Stimulated activated CD8-positive, alpha-beta memory T cell treated with anti-CD3 and anti-CD28 coated beads, Interleukin-7, amount 100 ng/mL, for 48 hours (primary cell): ENCODE results near the gene GNPTG.

Experiments used
- DNase-seq, 2 donors: peaks; one replicate each; pipeline ENCODE4 v3.0.0-alpha.2; 2020; ENCODE audit warnings: low read depth in 1 of 2; ENCODE audit errors: extremely low read depth in 1 of 2

The GNPTG gene

DNA sequence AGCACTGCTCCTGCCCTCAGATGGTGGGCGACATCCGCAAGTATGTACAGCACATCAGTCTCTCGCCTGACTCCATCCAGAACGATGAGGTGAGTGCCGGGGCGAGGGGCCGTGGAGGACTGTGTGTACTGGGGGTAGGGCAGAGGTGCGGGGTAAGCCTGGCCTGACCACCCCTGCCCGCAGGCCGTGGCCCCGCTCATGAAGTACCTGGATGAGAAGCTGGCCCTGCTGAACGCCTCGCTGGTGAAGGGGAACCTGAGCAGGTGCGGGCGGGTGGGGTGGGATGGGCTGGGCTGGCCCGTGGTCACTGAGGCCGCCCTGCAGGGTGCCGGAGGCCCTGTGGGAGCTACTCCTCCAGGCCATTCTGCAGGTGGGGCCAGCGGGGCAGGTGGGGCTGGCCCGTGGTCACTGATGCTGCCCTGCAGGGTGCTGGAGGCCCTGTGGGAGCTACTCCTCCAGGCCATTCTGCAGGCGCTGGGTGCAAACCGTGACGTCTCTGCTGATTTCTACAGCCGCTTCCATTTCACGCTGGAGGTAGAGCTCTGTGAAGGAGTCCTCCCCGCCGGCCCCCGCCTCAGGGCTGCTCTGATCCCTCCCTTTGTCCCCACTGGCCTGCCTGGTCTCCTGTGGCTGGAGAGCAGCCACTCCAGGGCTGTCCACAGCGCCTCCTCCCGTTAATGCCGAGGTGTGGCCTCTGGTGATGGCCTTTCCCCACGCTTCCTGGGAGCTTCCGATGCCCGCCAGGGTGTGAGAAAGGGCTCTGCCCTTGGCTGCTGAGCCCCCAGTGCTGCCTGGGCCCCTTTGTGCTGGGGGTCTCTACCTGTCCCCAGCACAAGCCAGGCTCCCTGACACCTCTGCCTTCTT lies 5.1 kb upstream of the GNPTG start:
- no peak for DNase-seq

GRCh38 chr16:1347286-1347855 lies 4.4 kb upstream of the GNPTG start:
- no peak for DNase-seq

DNA sequence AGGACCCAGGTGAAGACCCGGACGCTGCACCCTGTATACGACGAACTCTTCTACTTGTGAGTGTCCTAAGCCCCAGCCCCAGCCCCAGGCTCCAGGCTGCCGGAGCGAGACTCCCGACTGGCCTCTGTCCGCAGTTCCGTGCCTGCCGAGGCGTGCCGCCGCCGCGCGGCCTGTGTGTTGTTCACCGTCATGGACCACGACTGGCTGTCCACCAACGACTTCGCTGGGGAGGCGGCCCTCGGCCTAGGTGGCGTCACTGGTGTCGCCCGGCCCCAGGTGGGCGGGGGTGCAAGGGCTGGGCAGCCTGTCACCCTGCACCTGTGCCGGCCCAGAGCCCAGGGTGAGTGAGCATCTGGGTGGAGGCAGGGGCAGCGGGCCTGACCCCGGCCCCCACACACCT lies 3.8 kb upstream of the GNPTG start:
- no peak for DNase-seq

- no peak for DNase-seq
These were observed 3.3 kb upstream of the GNPTG start for GRCh38 chr16:1348441-1348840.

DNA sequence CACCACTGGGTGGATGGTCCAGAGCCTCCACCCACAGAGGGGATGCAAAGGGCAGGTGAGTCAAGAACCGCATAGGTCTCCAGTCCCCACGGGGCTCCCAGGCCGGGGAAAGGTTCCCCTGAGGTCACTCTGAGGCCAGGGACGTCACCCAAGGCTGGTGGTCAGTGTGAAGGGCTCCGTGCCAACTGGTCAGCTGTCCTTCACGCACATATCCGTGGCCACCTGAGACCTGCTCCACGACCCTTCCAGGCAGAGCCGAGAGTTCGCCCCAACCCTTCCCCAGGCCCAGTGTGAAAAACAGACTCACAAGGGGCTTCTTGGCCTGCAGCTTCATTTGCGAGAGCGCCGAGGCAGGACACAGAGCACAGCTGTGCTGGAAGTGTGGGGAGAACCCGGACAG lies 2.8 kb upstream of the GNPTG start:
- DNase-seq = no peak

DNA sequence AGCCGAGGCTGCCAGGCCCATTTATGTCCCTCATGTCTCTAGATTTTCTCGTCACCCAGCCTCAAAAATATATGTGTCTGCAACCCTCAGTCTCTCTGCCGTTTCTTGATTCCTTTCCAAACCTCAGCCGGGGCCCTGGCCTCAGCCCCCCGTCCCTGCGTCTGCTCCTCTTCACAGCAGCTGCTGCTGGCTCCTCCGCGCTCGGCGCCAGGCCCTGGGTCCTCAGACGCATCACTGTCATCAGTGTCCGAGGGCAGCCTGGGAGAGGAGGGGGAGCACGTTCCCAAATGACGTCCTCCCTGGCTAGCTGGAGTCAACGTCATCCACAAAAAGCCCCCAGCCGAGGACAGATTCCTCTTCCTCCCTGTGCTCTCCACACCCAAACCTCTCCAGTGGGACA lies 2.4 kb upstream of the GNPTG start:
- DNase-seq = no peak

- DNase-seq = no peak
These were observed 1.8 kb upstream of the GNPTG start for GRCh38 chr16:1349951-1350350.

GRCh38 chr16:1350691-1351090 lies 1.0 kb upstream of the GNPTG start:
- DNase-seq = no peak

DNA sequence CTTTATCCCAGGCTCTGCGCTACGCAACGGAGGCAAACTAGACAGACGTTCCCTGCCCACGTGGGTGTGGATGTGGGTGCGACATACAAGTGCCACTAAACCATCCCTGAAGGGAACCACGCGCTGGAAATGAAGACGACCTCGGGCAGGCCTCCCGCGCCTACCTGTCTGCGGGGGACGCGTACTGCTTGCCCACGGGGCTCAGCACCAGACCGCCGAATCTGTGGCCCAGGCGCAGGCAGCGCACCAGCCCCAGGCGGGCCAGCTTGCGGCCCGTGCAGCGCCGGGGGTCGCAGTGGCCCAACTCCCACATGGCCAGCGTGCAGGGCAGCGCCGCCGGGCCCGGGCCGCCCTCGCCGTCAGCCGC lies 533 bp upstream of the GNPTG start:
- DNase-seq = no peak

DNA sequence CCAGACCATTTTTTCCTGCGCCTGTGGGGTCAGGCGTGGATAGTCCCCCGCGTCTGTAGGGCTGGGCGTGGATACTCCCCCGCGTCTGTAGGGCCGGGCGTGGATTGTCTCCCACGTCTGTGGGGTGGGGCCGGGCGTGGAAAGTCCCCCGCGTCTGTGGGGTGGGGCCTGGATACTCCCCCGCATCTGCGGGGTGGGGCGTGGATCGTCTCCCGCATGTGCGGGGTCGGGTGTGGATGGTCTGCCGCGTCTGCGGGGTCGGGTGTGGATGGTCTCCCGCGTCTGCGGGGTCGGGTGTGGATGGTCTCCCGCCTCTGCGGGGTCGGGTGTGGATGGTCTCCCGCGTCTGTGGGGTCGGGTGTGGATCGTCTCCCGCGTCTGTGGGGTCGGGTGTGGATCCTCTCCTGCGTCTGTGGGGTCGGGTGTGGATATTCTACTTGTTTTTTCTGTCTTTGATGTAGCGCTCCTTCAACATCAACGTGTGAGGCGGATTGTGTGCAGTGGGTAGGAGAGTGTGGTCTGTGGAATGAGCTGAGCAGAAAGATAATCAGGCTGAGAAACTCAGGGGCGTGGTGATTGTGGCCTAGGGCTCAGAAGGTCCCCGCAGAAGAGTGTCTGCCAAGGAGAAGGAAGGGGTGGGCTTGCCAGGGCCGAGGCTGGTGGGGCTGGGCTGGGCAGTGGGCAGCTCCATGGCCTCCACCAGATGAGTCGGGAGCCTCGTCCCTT lies 3.2 kb downstream of the GNPTG start:
- DNase-seq = no peak

DNA sequence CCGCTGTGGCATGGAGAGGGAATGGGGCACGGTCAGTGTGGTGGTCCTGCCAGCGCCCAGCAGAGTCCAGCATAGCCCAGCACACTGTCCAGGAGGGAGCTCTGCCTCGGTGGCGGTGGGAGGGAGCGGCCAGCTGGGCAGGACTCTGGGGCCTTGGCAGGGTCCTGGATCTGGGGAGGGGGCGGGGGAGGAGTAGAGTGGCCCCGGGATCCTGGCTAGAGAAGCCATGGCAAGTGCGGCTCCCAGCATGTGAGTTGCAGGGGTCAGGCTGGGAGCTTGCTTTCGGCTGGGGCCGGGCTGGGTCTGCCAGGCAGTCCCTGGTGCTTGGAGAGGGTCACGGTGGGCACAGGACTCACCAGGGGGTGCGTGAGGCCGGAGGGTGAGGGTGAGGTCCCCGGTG lies 3.9 kb downstream of the GNPTG start:
- DNase-seq = no peak

DNA sequence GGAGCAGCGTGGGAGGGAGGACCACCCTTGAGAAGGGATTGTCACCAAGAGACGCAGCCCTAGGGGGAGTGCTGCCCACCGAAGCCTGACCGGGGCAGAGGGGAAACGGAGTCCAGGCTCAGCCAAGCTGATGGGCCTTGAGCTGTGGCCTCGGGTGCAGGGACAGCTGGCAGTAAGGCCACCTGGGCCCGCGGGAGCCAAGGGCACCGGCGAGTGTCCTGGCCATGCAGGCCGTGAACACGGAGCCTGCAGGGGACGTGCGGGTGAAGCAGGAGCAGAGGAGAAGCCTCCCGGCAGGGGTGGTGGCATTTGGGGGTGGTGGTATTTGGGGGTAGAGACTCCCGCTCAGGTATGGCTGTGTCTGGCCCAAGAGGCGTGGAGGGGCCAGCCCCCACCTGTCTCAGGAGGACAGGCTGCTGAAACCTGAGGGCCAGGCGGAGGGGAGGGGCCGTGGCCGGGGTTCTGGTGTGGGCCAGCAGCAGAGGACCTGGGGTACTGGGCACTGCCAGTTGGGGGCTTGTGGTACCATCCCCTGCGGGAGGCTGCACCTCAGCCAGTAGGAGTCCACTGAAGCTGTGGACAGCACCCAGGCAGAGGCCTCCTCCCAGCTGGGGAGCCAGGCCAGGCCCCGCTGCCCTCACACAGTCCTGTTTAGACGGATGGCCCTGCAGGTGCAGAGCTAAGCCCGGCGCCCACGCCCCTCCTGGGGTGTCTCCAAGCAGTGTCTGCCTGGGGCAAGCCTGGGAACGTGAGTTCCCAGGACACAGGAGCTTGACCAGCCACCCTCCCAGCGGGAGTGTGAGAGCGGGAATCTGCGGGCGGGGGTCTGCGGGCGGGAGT lies 4.5 kb downstream of the GNPTG start:
- DNase-seq = no peak

- no peak for DNase-seq
These were observed 6.3 kb downstream of the GNPTG start for GRCh38 chr16:1357906-1358566.

DNA sequence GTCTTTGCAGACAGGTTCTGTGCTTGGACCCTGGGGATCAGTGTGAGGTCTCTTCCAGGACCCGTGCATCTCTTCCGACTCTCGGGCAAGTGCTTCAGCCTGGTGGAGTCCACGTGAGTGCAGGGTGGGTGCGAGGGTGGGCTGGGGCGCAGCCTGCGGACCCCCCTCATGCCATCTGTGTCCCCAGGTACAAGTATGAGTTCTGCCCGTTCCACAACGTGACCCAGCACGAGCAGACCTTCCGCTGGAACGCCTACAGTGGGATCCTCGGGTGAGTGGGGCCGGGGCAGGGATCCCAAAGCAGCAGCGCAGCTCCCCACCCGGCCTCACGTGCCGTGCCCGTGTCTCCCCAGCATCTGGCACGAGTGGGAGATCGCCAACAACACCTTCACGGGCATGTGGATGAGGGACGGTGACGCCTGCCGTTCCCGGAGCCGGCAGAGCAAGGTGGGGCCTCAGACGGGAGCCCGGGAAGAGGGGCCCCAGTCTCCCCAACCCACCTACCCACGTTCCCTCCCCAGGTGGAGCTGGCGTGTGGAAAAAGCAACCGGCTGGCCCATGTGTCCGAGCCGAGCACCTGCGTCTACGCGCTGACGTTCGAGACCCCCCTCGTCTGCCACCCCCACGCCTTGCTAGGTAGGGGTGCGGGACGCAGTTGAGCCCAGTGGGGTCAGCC lies 10.1 kb downstream of the GNPTG start:
- no peak for DNase-seq

GRCh38 chr16:1362807-1363206 lies 11.1 kb downstream of the GNPTG start:
- DNase-seq = no peak

GRCh38 chr16:1363501-1364041 lies 11.8 kb downstream of the GNPTG start:
- peak; percentile 47 to 49 for DNase-seq

DNA sequence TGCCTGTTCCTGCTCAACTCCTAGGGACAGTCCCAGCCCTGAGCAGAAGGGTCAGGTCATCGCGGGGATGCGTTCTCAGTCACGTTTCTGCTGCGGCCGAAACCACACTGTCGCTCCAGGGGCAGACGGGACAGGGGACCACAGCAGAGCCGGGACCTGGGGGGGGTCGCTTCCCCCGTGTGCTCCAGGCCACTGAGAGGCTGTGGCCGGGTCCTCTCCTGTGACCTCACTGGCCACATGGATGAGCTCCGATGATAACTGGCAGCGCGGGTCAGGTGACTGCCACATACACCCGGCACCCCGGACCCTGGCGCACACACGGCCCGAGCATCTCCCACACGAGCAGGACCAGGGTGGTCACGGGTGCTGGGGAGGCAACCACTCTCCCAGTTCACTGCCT lies 12.8 kb downstream of the GNPTG start:
- no peak for DNase-seq

DNA sequence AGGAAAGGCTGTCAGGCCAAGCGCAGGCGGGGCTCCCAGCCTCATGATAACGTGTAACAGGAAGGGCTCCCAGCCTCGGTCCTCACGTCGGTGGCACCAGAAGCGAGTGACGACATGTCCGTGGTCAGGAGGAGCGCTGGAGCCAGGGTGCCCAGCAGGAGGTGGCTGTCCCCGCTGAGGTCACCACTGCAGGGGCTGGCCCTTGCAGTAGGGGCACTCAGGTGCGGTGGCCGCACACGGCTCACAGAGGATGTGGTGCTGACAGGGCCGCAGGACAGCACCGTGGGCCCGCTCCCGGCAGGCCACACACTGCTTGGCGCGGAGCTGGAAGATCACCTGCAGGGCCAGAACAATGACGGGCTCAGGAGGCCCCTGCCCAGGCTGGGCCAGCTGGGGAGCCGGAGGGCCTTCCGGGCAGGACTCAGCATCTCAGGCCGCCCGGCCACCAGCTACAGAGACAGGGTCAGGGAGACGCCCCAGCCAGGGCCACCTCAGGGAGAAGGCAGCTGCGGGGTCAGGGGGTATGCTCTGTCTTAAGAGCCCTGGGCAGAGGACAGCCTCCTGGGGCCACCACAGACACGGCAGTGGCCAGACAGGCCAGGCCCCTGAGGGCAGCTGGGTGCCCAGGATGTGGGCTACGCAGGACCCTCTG lies 14.5 kb downstream of the GNPTG start:
- DNase-seq = no peak

DNA sequence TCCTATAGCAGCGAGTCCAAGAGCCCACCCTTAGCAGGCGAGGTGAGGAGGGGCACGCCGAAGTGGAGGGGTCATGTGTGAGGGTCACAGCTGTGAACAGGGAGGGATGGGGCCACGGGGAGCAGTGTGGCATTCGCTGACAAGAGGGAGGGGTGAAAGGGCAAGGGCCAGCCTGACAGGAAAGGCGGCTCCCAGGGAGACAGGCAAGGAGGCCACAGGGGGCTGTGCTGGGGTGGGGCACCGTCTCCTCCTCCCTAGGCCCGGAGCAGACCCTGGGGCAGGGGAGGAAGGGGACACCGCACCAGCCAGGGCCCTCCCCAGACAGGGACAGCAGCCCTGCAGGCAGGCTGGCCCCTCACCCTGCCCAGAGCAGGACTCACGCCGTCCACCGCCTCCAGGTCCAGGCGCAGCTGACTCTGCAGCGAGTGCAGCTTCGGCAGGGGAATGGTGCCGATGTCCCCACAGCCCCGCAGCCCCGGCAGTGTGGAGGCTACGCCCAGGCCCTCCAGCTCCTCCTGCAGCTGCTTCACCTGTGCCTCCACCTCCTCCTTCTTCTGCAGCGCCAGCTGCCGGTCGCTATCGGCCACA lies 15.1 kb downstream of the GNPTG start:
- DNase-seq = no peak
